Neuron (in vitro differentiated cells): ENCODE measurements around the gene HIGD1B.

Experiments used
- H2AFZ ChIP-seq: one replicate; pipeline ENCODE4 v1.6.1; 2013; ENCODE audit warnings: low read depth, mild to moderate bottlenecking, inconsistent platforms, low read length, moderate library complexity
- H3K27me3 ChIP-seq: one replicate; pipeline ENCODE4 v1.6.1; 2013; ENCODE audit warnings: low read length; ENCODE audit not compliant: insufficient read depth
- H3K36me3 ChIP-seq: one replicate; pipeline ENCODE4 v1.6.1; 2013; ENCODE audit warnings: low read length; ENCODE audit not compliant: insufficient read depth
- H3K4me1 ChIP-seq: one replicate; pipeline ENCODE4 v1.6.1; 2013; ENCODE audit warnings: low read length; ENCODE audit not compliant: insufficient read depth
- H3K4me3 ChIP-seq: 2 replicates; pipeline ENCODE4 v1.5.1; 2013; ENCODE audit warnings: mild to moderate bottlenecking, low read length, moderate library complexity
- H3K9me3 ChIP-seq: one replicate; pipeline ENCODE4 v1.6.1; 2013; ENCODE audit warnings: low read length

Gene HIGD1B

DNA sequence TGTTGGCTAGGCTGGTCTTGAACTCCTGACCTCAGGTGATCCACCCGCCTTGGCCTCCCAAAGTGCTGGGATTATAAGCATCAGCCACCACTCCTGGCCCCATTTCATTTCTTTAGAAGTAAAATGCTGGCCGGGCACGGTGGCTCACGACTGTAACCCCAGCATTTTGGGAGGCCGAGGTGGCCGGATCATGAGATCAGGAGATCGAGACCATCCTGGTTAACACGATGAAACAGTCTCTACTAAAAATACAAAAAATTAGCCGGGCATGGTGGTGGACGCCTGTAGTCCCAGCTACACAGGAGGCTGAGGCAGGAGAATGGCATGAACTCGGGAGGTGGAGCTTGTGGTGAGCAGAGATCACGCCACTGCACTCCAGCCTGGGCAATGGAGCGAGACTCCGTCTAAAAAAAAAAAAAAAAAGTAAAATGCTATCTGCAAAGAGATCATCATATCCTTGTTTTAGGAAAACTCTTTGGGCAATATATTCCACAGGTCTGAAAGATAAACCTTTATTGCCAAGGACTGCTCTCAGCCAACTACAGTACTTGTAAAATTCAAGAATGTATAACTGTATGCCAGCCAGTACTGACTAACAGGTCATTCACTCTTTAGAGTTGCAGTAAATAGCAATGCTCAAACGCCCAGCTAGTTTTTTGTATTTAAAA, 21.4 kb upstream of the HIGD1B start:
- Histone ChIP-seq H3K9me3 (no peaks in the 10 kb centered on the region), H3K4me1 (peaks cover 16% of the 10 kb centered on the region), H3K27me3 (no peaks in the 10 kb centered on the region), H3K4me3 (no peak overlapping the region), H2AFZ (no peak overlapping the region), H3K36me3 (peaks cover 9% of the 10 kb centered on the region)

DNA sequence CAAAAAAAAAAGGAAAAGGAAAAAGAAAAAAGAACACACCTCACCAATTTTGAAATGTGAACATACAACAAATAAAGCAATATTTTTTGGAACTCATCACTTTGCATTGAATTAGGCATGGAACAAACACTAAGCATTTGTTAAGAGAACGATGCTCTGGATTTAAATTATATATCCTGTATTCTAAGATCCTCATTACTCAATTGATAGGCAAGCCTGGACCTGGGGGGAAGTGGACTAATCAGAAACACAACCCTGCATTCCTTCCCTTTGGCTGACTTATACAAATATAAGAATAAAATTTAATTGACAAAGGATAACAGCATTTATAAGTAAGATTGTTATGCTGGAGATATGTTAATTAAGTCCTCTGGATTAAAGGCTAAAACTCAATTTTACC, 19.8 kb upstream of the HIGD1B start:
- H3K36me3 ChIP-seq, result peaks cover 9% of the 10 kb centered on the region
- H3K9me3 ChIP-seq, result no peaks in the 10 kb centered on the region
- no peaks in the 10 kb centered on the region for H3K27me3 ChIP-seq
- H2AFZ ChIP-seq, result no peak overlapping the region
- peak overlapping the region; percentile 100 for H3K4me3 ChIP-seq
- H3K4me1 ChIP-seq, result peaks cover 21% of the 10 kb centered on the region

DNA sequence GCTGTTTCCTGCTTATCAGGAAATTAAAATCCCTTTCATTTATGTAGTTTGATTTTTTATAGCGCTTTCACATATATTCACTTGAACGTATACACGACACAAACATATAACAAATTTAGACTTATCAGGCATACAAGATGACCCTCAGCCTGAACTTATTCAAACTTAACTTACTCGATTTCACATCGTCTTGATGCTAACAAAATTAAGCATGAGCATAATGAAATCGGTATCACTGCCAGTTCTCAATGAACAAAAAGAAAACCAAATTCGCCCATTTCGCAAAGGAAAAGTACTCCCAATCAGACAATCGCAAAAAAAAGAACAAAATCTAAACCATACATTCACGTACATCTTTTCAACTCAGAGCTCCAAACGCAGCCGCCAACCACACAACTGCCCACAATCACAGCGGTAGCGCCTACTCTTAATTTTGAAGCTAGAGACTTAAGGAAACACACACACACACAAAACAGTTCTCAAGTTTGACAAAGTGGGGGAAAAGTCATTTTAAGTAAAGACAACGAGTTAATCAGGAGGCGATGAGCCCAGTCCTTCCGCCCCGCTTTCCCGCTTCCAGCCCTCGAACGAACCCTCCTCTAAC, 18.7 kb upstream of the HIGD1B start:
- no peaks in the 10 kb centered on the region for H3K9me3 ChIP-seq
- H2AFZ ChIP-seq, result peak overlapping the region; percentile 96
- H3K4me3 ChIP-seq, result peak overlapping the region; percentile 100
- no peaks in the 10 kb centered on the region for H3K27me3 ChIP-seq
- H3K36me3 ChIP-seq, result peaks cover 6% of the 10 kb centered on the region
- peaks cover 23% of the 10 kb centered on the region for H3K4me1 ChIP-seq

DNA sequence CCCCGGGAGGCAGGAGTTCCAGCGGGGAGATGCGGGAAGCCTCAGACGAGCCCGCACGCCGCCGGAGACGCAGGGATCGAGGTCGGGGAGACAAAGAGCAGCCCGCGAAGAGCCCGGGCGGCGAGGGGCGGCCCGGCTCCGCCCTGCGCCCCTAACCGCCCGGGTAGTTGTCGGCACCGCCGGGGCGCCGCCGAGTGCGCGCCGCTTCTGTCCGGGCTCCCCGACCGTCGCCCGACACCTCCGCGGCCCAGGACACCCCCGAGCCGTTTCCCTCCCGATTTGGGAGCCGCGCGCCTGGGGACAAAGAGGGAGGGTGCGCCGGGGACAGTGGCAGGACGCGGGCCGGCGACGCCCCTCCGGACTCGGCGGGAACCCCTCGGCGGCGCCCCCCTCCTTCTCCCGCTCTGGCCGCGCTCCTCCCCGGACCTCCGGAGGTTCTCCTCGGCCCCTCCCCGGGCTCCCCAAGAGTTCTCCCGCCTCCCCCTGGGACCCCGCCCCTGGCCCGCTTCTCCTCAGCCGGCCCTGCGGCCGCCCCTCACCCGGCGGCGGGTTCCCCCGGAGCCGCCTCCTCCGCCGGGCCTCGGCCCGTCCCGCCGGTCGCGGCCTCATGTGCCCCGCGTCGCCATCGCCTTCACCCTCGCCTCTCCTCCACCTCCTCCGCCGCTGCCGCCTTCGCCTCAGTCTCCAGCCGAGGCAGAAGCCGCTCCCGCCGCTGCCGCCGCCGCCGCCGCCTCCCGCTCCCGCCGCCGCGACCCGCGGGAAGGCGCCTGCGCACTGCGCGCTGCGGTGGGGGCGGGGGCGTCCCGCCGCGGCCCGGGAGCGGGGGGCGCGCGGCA, 17.9 kb upstream of the HIGD1B start, which contains the start of gene GJC1:
TSS of gene GJC1 (minus strand) at position 765 of the 836 bp plus-strand sequence. CDS start 24,470 bp downstream, outside the sequence.
- peak within 1 kb of the TSS; percentile 96 for H2AFZ ChIP-seq
- H3K4me3 ChIP-seq, result peak within 1 kb of the TSS; percentile 100
- peaks cover 6% of the 10 kb centered on the region for H3K36me3 ChIP-seq
- peaks cover 23% of the 10 kb centered on the region for H3K4me1 ChIP-seq
- H3K9me3 ChIP-seq, result no peaks in the 10 kb centered on the region
- no peaks in the 10 kb centered on the region for H3K27me3 ChIP-seq

DNA sequence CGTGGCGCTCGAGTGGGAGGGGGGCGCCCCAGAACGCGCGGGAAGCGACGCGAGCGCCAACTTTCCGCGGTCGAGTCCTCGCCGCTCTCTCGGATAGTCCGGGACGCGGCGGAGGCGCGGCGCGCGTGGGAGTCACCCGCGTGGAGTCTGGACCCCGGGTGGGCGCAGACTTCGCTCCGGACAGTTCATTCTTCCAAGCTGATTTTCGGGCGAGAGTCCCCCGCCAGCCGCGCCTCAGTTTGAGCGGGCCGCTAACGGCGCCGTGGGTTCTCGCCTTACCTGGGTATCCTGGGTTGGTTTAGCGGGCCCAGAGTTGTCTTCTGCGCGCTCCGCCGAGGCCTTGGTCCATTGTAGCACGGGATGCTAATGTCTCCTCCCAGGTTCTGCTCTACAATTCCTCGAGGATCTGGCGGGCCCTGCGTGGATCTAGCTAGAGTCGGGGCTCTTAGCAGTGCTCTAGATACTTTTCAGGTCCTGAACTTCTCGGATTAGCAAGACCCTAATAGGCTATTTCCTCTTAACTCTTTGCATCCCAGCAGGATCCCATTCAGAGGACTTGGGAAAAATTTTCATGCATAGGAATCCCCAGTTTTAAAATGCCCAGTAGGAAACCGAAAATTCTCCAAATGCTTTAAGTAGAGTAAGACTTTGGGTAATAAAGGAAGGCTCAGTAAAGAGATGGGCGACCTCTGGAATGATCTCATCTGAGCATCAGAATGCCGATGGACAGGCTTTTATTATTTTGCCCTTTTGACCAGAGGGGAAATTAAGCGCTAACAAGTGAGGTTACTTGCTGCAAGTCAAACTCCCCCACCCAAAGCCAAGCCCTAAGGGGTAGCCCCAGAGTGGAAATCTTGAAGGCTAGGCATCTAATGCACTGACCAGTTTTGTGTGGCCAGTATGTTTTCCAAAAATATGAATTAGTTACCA, 17.1 kb upstream of the HIGD1B start:
- Histone ChIP-seq H3K36me3 (peaks cover 5% of the 10 kb centered on the region), H3K4me3 (peak overlapping the region; percentile 100), H3K9me3 (no peaks in the 10 kb centered on the region), H3K27me3 (no peaks in the 10 kb centered on the region), H2AFZ (peak overlapping the region; percentile 96), H3K4me1 (peaks cover 23% of the 10 kb centered on the region)

DNA sequence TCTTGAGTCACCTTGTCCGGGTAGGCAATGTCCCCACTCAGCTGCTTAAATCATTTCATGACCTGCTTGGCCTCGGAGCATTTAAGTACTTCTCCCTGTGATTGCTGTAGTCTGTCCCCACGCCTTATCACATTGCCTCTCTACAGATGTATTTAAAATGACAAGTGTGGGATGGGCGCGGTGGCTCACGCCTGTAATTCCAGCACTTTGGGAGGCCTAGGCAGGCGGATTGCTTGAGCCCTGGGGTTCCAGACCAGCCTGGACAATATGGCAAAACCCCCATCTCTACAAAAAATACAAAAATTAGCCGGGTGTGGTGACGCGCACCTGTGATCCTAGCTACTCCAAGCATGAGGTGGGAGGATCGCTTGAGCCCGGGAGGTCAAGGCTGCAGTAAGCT, 16.3 kb upstream of the HIGD1B start:
- Histone ChIP-seq H3K27me3 (no peaks in the 10 kb centered on the region), H3K9me3 (no peaks in the 10 kb centered on the region), H3K36me3 (no peaks in the 10 kb centered on the region), H3K4me3 (no peak overlapping the region), H2AFZ (no peak overlapping the region), H3K4me1 (peaks cover 23% of the 10 kb centered on the region)

DNA sequence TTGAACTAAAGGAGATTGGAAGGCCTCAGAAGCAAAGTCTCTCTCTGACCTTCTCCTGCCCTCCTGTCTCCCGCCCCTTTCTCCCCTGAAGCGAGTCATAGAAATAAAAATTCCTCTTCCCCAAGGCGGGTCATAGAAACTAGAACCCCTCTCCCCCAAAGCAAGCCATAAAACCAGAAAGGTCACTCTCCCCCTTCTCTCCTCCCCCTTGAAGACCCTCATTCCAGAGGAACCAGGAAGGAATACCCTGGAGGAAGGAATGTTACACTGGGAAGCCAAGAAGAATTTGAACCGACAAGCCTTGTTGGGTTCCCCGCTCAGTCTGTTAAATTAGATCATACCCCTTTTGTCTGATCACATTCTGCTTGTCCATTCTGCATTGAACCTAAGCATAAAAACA, 14.9 kb upstream of the HIGD1B start:
- Histone ChIP-seq H3K27me3 (no peaks in the 10 kb centered on the region), H2AFZ (no peak overlapping the region), H3K4me1 (peaks cover 21% of the 10 kb centered on the region), H3K36me3 (no peaks in the 10 kb centered on the region), H3K4me3 (no peak overlapping the region), H3K9me3 (no peaks in the 10 kb centered on the region)

DNA sequence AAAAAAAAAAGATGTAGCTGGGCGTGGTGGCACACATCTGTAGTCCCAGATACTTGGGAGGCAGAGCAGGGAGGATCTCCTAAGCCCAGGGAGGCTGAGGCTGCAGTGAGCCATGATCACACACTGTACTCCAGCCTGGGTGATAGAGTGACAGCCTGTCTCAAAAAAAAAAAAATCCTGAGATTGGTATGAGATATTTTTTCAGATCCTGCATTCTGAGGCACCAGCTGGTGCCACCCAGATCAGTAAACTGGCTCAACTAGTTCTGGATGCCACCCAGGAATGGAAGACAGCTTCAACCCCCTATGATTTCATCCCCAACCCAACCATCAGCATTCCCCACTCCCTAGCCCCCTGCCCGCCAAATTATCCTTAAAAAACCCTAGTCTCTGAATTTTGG, 10.5 kb upstream of the HIGD1B start:
- Histone ChIP-seq H3K4me3 (no peak overlapping the region), H3K9me3 (no peaks in the 10 kb centered on the region), H3K4me1 (peaks cover 6% of the 10 kb centered on the region)

DNA sequence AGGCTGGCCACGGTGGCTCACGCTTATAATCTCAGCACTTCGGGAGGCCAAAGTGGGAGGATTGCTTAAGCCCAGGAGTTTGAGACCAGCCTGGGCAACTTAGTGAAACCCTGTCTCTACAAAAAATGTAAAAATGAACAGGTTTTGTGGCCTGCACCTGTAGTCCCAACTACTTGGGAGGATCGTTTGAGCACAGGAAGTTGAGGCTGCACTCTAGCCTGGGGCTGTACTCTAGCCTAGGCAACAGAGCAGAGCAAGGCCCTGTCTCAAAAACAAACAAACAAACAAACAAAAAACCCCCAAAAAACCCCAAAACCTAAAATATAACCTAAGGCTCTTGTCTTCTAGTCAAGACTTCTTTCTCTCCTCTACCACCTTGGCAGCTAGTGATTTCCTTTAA, 7.4 kb upstream of the HIGD1B start:
- Histone ChIP-seq H3K4me1 (peaks cover 6% of the 10 kb centered on the region), H3K9me3 (no peaks in the 10 kb centered on the region), H3K36me3 (no peaks in the 10 kb centered on the region), H3K27me3 (no peaks in the 10 kb centered on the region), H3K4me3 (no peak overlapping the region), H2AFZ (no peak overlapping the region)

More for the DNA sequence above, 10.5 kb upstream of the HIGD1B start:
- Histone ChIP-seq H2AFZ (no peak overlapping the region), H3K36me3 (no peaks in the 10 kb centered on the region), H3K27me3 (no peaks in the 10 kb centered on the region)

DNA sequence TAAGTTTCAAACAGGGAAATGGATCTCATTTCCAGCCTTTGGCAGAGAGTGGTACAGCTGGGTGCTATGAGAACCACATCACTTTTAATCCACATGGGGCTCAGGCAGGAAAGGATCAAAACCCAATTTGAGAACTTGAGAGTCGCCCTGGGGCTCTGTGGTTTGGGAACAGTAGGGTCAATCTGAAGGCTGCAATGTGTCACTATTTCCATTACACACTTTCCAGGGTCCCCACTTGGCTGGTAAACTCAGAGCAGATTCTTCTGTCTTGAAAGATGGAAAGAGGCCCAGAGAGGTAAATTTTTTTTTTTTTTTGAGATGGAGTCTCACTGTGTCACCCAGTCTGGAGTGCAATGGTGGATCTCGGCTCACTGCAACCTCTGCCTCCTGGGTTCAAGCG, 6.7 kb upstream of the HIGD1B start:
- H3K4me3 ChIP-seq, result no peak overlapping the region

DNA sequence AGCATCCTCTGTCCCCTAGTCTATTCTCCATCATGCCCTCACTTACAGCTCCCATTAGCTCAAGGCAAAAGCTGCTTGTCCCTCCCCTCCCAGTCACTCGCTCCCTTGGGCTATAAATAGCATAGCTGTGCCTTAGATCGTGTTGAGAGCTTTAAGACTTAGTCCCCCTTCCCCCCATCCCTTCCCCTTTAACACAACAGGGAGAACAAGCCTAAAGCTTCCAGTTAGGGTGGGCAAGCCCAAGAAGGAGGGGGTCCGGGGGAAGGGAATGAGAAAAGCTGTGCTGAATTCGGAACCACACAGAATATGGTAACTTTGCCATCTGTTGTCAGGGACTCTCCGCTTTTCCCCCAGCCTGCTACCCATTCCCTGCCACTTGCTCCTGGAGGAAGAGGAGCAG, 4.9 kb upstream of the HIGD1B start:
- Histone ChIP-seq H2AFZ (no peak overlapping the region), H3K27me3 (no peaks in the 10 kb centered on the region), H3K36me3 (no peaks in the 10 kb centered on the region), H3K4me3 (no peak overlapping the region), H3K9me3 (no peaks in the 10 kb centered on the region), H3K4me1 (peaks cover 6% of the 10 kb centered on the region)

More for the DNA sequence above, 6.7 kb upstream of the HIGD1B start:
- no peak overlapping the region for H2AFZ ChIP-seq
- no peaks in the 10 kb centered on the region for H3K9me3 ChIP-seq
- no peaks in the 10 kb centered on the region for H3K36me3 ChIP-seq
- H3K4me1 ChIP-seq, result peaks cover 6% of the 10 kb centered on the region
- no peaks in the 10 kb centered on the region for H3K27me3 ChIP-seq

DNA sequence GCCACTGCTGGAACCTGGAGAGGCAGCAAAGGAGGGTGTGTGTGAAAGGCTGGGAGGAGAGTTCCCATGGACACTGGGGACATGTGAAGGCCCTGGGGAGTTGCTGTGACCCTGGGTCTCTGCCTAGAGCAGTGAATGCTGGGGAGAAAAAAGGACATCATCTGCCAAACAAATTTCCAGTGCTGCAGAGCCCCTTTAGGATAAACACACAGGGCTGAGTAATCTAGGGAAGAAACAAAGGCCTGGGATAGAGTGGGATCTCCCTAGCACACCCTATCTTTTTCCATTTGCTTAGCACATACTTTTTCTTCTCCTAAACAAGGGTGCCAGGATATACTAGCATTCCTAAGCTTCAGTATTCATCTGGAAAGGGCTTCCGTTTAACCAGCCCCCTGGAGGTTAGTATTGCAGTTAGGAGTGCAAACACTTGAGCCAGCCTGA, 3.3 kb upstream of the HIGD1B start:
- Histone ChIP-seq H3K27me3 (no peaks in the 10 kb centered on the region), H3K4me1 (peaks cover 6% of the 10 kb centered on the region), H3K4me3 (no peak overlapping the region), H2AFZ (no peak overlapping the region), H3K36me3 (peaks cover 3% of the 10 kb centered on the region), H3K9me3 (no peaks in the 10 kb centered on the region)
